SU-DHL-6 (cell line): ENCODE data around the gene ESR1.
A peak's percentile ranks its signal among the peaks of the same experiment; 100 is the strongest.

Experiments
- H2AFZ ChIP-seq: fragments of 200-600 bp; sonication (generic); 2 replicates; pipeline ENCODE4 v1.6.1; 2014; ENCODE audit warnings: low read depth, mild to moderate bottlenecking, moderate library complexity, mixed read lengths, antibody characterized with exemption, low read length; ENCODE audit not compliant: severe bottlenecking
- H3F3A ChIP-seq: fragments of 200-600 bp; shearing (Covaris generic); 2 replicates; pipeline ENCODE4 v1.6.0; 2016; ENCODE audit warnings: antibody characterized with exemption, mild to moderate bottlenecking; ENCODE audit not compliant: insufficient read depth
- H3K27ac ChIP-seq: fragments of 200-600 bp; sonication (generic); 2 replicates; pipeline ENCODE4 v1.5.1; 2016; ENCODE audit warnings: low read depth, mild to moderate bottlenecking, low read length, moderate library complexity, mixed read lengths
- H3K27me3 ChIP-seq: fragments of 200-600 bp; sonication (generic), shearing (Covaris generic); 2 replicates; pipeline ENCODE4 v1.6.0; 2014; ENCODE audit warnings: mild to moderate bottlenecking, low read length
- H3K36me3 ChIP-seq: fragments of 200-600 bp; sonication (generic); 2 replicates; pipeline ENCODE4 v1.6.1; 2014; ENCODE audit warnings: mild to moderate bottlenecking, low read length, mixed read lengths
- H3K4me2 ChIP-seq: fragments of 300-600, 200-600 bp; shearing (Covaris generic), sonication (generic); 2 replicates; pipeline ENCODE4 v1.6.0; 2014; ENCODE audit warnings: low read length, low read depth, mild to moderate bottlenecking; ENCODE audit not compliant: poor library complexity, severe bottlenecking
- H3K4me3 ChIP-seq: fragments of 200-600 bp; sonication (generic); 2 replicates; pipeline ENCODE4 v1.5.1; 2014; ENCODE audit warnings: antibody characterized with exemption, low read length, mild to moderate bottlenecking, mixed read lengths; ENCODE audit not compliant: insufficient read depth, poor library complexity, severe bottlenecking
- H3K79me2 ChIP-seq: fragments of 200-600 bp; sonication (generic); 2 replicates; pipeline ENCODE4 v1.6.1; 2014; ENCODE audit warnings: mild to moderate bottlenecking, low read length, moderate library complexity; ENCODE audit not compliant: insufficient read depth
- H3K9ac ChIP-seq: fragments of 200-600 bp; sonication (generic); 2 replicates; pipeline ENCODE4 v1.7.0; 2014; ENCODE audit warnings: mild to moderate bottlenecking, low read length
- H3K9me2 ChIP-seq: fragments of 200-600 bp; sonication (generic); replicated peaks from 2 replicates; pipeline ENCODE4 v1.6.1; 2014; ENCODE audit warnings: low read length; ENCODE audit not compliant: insufficient read depth
- H3K9me3 ChIP-seq: fragments of 200-600 bp; sonication (generic); 2 replicates; pipeline ENCODE4 v1.6.1; 2014; ENCODE audit warnings: low read length, mixed read lengths; ENCODE audit not compliant: insufficient read depth
- H4K20me1 ChIP-seq: fragments of 200-600 bp; sonication (generic); 2 replicates; pipeline ENCODE4 v1.6.1; 2014; ENCODE audit warnings: low read depth, mild to moderate bottlenecking, antibody characterized with exemption, low read length, moderate library complexity, mixed read lengths
- EZH2phosphoT487 ChIP-seq: fragments of 200-600 bp; sonication (generic), shearing (Covaris generic); conservative IDR thresholded peaks from 2 replicates; pipeline ENCODE4 v1.6.1; 2018; ENCODE audit warnings: mild to moderate bottlenecking, antibody characterized with exemption, low read length, moderate library complexity, mixed read lengths
- TF ChIP-seq, protein P1 (sequence below): fragments of 200-600 bp; sonication (generic); IDR thresholded peaks from one replicate; pipeline ENCODE4 v1.5.1; 2017; ENCODE audit warnings: antibody characterized with exemption, mild to moderate bottlenecking, low read length, moderate library complexity; ENCODE audit not compliant: insufficient read depth, poor library complexity, severe bottlenecking

The ESR1 gene

DNA sequence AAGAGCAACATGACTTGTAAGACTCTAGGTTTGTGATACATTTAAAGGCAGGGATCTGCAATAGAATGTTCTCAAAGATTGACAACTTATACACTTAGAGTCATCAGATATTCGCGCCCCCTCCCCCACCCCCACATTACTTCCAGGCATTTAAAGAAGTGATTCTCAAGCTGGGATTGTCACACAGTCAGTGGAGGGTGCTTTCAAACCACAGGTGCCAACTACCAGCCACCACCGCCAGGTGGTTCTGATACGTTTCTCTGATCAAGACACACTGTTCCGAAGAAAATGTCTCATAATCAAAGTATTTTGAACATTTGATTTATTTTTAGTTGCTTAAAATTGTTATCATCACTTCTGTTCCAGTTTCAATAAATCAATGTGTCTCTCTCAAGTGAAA lies 357.5 kb downstream of the ESR1 start:
- no peak for TF ChIP-seq EZH2phosphoT487
- TF ChIP-seq, protein P1, sequence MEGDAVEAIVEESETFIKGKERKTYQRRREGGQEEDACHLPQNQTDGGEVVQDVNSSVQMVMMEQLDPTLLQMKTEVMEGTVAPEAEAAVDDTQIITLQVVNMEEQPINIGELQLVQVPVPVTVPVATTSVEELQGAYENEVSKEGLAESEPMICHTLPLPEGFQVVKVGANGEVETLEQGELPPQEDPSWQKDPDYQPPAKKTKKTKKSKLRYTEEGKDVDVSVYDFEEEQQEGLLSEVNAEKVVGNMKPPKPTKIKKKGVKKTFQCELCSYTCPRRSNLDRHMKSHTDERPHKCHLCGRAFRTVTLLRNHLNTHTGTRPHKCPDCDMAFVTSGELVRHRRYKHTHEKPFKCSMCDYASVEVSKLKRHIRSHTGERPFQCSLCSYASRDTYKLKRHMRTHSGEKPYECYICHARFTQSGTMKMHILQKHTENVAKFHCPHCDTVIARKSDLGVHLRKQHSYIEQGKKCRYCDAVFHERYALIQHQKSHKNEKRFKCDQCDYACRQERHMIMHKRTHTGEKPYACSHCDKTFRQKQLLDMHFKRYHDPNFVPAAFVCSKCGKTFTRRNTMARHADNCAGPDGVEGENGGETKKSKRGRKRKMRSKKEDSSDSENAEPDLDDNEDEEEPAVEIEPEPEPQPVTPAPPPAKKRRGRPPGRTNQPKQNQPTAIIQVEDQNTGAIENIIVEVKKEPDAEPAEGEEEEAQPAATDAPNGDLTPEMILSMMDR = no peak
- H4K20me1 ChIP-seq = no peaks in the 10 kb centered on the region
- no peak overlapping the region for H3K27ac ChIP-seq
- no peaks in the 10 kb centered on the region for H3K9me3 ChIP-seq
- H3K27me3 ChIP-seq = no peaks in the 10 kb centered on the region
- H3K79me2 ChIP-seq = no peaks in the 10 kb centered on the region
- H3K36me3 ChIP-seq = peaks cover 22% of the 10 kb centered on the region
- H3K9ac ChIP-seq = no peak overlapping the region
- no peaks in the 10 kb centered on the region for H3K9me2 ChIP-seq
- H3K4me2 ChIP-seq = no peak overlapping the region
- H3K4me3 ChIP-seq = no peak overlapping the region
- no peak overlapping the region for H2AFZ ChIP-seq
- H3F3A ChIP-seq = peaks cover 8% of the 10 kb centered on the region; the same call in 1 of the 2 replicates

DNA sequence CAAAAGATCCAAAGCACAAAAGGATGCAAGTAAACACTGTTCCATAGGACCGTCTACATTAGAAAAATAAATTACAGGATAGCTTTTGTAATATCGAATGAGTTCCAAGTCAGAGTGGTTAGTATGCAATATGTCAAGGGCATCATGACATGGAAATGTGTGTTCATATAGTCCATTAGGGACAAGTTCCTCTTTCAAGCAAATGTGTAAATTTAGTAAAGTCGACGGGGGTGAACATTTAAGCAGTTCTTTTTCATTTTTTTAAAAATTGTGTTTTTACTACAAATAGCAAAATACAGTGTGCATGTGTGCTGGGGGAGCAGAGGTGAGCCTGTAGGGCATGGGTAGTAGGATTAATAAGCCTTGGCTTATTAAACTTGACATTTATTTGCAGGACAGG lies 359.0 kb downstream of the ESR1 start:
- Histone ChIP-seq H3K36me3 (peaks cover 24% of the 10 kb centered on the region), H2AFZ (no peak overlapping the region), H4K20me1 (no peaks in the 10 kb centered on the region), H3K27ac (no peak overlapping the region), H3K9me2 (no peaks in the 10 kb centered on the region), H3F3A (peaks cover 4% of the 10 kb centered on the region; the same call in 1 of the 2 replicates), H3K27me3 (no peaks in the 10 kb centered on the region), H3K9me3 (no peaks in the 10 kb centered on the region), H3K4me3 (no peak overlapping the region), H3K79me2 (no peaks in the 10 kb centered on the region), H3K9ac (no peak overlapping the region), H3K4me2 (no peak overlapping the region)
- TF ChIP-seq, protein P1 = no peak
- TF ChIP-seq EZH2phosphoT487 = no peak

DNA sequence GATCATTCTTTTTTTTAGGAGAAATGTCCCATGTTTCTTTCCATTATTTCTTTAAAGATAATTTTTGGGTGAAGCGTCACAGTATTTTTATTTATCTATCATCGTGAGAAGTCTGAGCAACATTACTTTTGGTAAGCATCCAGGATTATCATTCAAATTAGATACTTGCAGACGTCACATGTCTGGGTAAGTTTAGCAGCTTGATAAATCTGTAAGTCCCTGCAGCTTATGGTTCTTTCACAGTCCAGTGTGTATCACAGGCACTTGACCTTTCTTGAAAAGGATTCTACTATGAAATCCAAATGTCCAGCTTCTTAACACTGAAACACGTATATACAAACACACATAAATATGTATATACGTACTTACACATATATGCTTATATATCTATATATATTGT lies 359.4 kb downstream of the ESR1 start:
- TF ChIP-seq EZH2phosphoT487 = no peak
- TF ChIP-seq, protein P1 = no peak
- H3K4me2 ChIP-seq = peak overlapping the region; percentile 14
- no peak overlapping the region for H3K9ac ChIP-seq
- H3K79me2 ChIP-seq = no peaks in the 10 kb centered on the region
- H4K20me1 ChIP-seq = no peaks in the 10 kb centered on the region
- no peaks in the 10 kb centered on the region for H3K27me3 ChIP-seq
- peaks cover 26% of the 10 kb centered on the region for H3K36me3 ChIP-seq
- no peak overlapping the region for H2AFZ ChIP-seq
- no peak overlapping the region for H3K27ac ChIP-seq
- H3K9me2 ChIP-seq = no peaks in the 10 kb centered on the region
- peaks cover 4% of the 10 kb centered on the region; the same call in 1 of the 2 replicates for H3F3A ChIP-seq
- no peaks in the 10 kb centered on the region for H3K9me3 ChIP-seq
- H3K4me3 ChIP-seq = no peak overlapping the region
